ENCODE results near the gene PPP2R2B. TPM values are rescaled to one million over a fixed set of nuclear protein-coding genes. Genes with fewer than 3 reads are reported as not detected.

The PPP2R2B gene
- total RNA-seq, 6 experiments from 2014 or later, result 0.15 to 0.77 (median 0.27) TPM

DNA sequence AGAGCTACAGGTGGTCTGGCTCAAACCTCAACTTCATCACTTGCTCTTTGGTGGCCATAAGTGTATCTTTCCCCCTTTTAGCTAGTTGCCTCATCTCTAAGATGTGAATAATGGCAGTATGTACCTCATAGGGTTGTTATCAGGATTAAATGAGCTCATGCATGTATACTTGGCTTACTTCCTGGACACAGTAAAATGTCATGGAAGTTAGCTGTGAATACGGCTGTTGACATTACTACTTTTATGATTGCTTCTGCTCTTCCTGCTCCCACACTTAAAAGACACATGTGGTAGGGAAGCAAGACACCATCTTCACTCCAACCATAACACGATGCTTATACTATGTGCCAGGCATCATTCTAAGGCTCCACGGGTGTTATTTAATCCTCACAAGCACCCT, 248.1 kb downstream of the PPP2R2B start:
- ATAC-seq, result no peak
- TF ChIP-seq, protein P1, sequence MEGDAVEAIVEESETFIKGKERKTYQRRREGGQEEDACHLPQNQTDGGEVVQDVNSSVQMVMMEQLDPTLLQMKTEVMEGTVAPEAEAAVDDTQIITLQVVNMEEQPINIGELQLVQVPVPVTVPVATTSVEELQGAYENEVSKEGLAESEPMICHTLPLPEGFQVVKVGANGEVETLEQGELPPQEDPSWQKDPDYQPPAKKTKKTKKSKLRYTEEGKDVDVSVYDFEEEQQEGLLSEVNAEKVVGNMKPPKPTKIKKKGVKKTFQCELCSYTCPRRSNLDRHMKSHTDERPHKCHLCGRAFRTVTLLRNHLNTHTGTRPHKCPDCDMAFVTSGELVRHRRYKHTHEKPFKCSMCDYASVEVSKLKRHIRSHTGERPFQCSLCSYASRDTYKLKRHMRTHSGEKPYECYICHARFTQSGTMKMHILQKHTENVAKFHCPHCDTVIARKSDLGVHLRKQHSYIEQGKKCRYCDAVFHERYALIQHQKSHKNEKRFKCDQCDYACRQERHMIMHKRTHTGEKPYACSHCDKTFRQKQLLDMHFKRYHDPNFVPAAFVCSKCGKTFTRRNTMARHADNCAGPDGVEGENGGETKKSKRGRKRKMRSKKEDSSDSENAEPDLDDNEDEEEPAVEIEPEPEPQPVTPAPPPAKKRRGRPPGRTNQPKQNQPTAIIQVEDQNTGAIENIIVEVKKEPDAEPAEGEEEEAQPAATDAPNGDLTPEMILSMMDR (IDR thresholded peaks at IDR 0.05), result no peak
- TF ChIP-seq POLR2A (IDR thresholded peaks at IDR 0.05), result no peak
- H3K27me3 ChIP-seq, result no peaks in the 10 kb centered on the region
- intact Hi-C loops (cut with DNase I), result no loop called here
- no peak for DNase-seq
- H3K9me3 ChIP-seq, result no peaks in the 10 kb centered on the region
- peaks cover 0 to 9% (median 0%) of the 10 kb centered on the region in 4 donors for H3K4me1 ChIP-seq
- 58% methylated on average over 3 of the region's 3 CpGs for WGBS (ENCODE audit: insufficient coverage, low coverage, low lambda C conversion rate, missing lambda C conversion rate)
- H3K4me3 ChIP-seq, result no peak overlapping the region
- no peak overlapping the region for H3K27ac ChIP-seq
- no peaks in the 10 kb centered on the region for H3K36me3 ChIP-seq

DNA sequence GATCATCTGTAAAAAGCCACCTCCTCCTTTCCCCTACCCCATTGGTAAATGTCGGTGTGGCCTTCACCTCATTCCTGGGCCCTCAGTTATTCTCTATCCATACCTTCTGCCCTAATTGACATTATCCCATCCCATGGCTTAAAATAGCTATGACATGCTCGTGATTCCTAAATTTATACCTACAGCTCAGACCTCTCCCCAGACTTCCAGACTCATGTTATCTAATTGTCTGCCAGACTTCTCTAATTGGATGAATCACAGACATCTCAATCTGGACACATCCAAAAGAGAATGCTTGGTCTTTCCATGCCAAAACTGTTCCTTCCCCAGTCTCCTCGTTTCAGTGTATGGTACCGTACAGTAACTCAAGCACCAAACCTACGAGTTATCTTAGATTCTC, 249.6 kb downstream of the PPP2R2B start:
- H3K27me3 ChIP-seq, result no peaks in the 10 kb centered on the region
- intact Hi-C loops (cut with DNase I), result no loop called here
- 72% methylated on average over 5 of the region's 5 CpGs for WGBS (ENCODE audit: insufficient coverage, low coverage, low lambda C conversion rate, missing lambda C conversion rate)

DNA sequence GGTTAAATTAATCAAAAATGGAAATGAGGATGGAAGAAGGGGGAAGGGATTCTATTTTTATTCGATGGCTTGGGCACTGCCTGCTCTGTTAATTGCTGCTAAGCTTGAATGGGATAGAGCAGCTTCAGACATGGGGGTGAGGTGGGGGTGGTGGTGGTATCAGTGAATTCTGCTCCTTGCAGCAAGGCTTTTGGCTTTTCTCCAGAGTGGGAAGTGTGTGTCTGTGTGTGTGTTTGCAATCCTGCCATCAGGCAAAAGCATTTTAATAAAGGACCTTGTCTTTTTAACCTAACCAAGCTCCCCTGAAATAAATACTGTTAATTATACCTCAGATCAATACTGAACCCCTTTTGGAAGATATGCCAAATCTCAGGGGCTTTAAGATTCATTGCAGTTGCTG, 251.6 kb downstream of the PPP2R2B start:
- H3K4me1 ChIP-seq, result no peaks in the 10 kb centered on the region

More for the DNA sequence above, 249.6 kb downstream of the PPP2R2B start:
- Histone ChIP-seq H3K4me1 (peaks cover 0 to 9% (median 0%) of the 10 kb centered on the region in 4 donors), H3K4me3 (no peak overlapping the region), H3K36me3 (no peaks in the 10 kb centered on the region), H3K9me3 (no peaks in the 10 kb centered on the region), H3K27ac (no peak overlapping the region)
- DNase-seq, result no peak
- no peak for ATAC-seq
- TF ChIP-seq POLR2A (IDR thresholded peaks at IDR 0.05), result no peak
- TF ChIP-seq, protein P1 (IDR thresholded peaks at IDR 0.05), result no peak

DNA sequence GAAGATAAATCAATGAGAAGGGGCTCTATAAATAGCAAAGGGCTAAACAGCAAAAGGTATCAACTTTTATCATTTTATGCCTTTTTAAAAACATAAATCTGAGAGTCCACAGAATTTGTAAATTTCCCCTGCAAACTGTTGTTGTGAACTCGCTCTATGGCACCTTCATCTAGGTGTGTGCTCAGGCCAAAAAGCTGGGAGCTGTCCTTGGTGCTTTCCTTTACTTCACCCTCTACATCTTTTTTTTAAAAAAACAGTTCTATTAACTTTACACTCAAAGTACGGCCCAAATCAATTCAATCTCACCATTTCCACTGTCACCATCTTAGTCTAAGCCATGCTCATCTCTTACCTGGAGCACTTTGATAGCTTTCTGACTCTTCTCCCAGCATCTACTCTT, 254.4 kb downstream of the PPP2R2B start:
- TF ChIP-seq, protein P1 (IDR thresholded peaks at IDR 0.05), result no peak
- TF ChIP-seq POLR2A (IDR thresholded peaks at IDR 0.05), result no peak
- no peak for ATAC-seq
- no peaks in the 10 kb centered on the region for H3K9me3 ChIP-seq
- H3K4me3 ChIP-seq, result no peak overlapping the region
- no peaks in the 10 kb centered on the region for H3K27me3 ChIP-seq
- 58% methylated on average over 2 of the region's 2 CpGs for WGBS (ENCODE audit: insufficient coverage, low coverage, low lambda C conversion rate, missing lambda C conversion rate)
- DNase-seq, result no peak
- H3K36me3 ChIP-seq, result no peaks in the 10 kb centered on the region
- no peak overlapping the region for H3K27ac ChIP-seq
- intact Hi-C loops (cut with DNase I), result no loop called here
- no peaks in the 10 kb centered on the region for H3K4me1 ChIP-seq

More for the DNA sequence above, 251.6 kb downstream of the PPP2R2B start:
- H3K36me3 ChIP-seq, result no peaks in the 10 kb centered on the region
- no peak overlapping the region for H3K4me3 ChIP-seq
- ATAC-seq, result no peak
- DNase-seq, result no peak
- 60% methylated on average over 1 of the region's 1 CpG for WGBS (ENCODE audit: insufficient coverage, low coverage, low lambda C conversion rate, missing lambda C conversion rate)
- H3K9me3 ChIP-seq, result no peaks in the 10 kb centered on the region
- intact Hi-C loops (cut with DNase I), result no loop called here
- H3K27me3 ChIP-seq, result no peaks in the 10 kb centered on the region
- TF ChIP-seq POLR2A (IDR thresholded peaks at IDR 0.05), result no peak
- TF ChIP-seq, protein P1 (IDR thresholded peaks at IDR 0.05), result no peak
- no peak overlapping the region for H3K27ac ChIP-seq

DNA sequence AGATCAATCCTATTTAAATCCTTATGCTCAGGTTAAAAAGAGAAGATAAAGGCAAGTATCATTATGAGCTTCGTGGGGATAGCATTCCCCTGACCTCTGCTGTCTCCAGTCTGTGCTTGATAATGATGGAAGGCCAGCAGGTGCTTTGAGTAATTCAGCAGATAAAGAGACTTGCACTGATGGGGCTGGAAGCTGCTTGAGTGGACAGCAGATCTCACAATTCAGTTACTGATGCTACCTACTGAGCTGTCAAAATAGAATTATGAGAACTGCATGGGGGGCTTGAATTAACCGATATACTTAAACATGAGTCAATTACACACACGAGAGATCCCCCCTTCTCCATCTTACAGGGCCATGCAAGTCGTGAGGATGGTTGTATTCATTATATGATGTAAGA, 254.9 kb downstream of the PPP2R2B start:
- Histone ChIP-seq H3K36me3 (no peaks in the 10 kb centered on the region), H3K9me3 (no peaks in the 10 kb centered on the region), H3K27ac (no peak overlapping the region), H3K4me3 (no peak overlapping the region), H3K4me1 (no peaks in the 10 kb centered on the region), H3K27me3 (no peaks in the 10 kb centered on the region)
- intact Hi-C loops (cut with DNase I), result no loop called here
- TF ChIP-seq POLR2A (IDR thresholded peaks at IDR 0.05), result no peak
- TF ChIP-seq, protein P1 (IDR thresholded peaks at IDR 0.05), result no peak
- ATAC-seq (no peak), DNase-seq (no peak)
- 48% methylated on average over 4 of the region's 4 CpGs for WGBS (ENCODE audit: insufficient coverage, low coverage, low lambda C conversion rate, missing lambda C conversion rate)
